HEK293 (cell line): ENCODE data around the gene SNUPN.

Source experiments
- BCL11A ChIP-seq: fragments of 450-650 bp; formaldehyde crosslinking; IDR thresholded peaks from 2 replicates; pipeline ENCODE4 v1.5.1; 2016; ENCODE audit warnings: low read depth, missing biosample characterization, missing genetic modification characterization
- EGR2 ChIP-seq: fragments of 450-650 bp; formaldehyde crosslinking; IDR thresholded peaks from 2 replicates; pipeline ENCODE4 v1.5.1; 2016; ENCODE audit warnings: low read depth, missing biosample characterization, missing genetic modification characterization
- HOXD13 ChIP-seq: sonication (generic); formaldehyde crosslinking; IDR thresholded peaks from 2 replicates; pipeline ENCODE4 v1.8.0; 2022; ENCODE audit warnings: missing genetic modification reagents, borderline replicate concordance
- IKZF3 ChIP-seq: fragments of 450-650 bp; IDR thresholded peaks from 2 replicates; pipeline ENCODE4 v1.5.0; 2018; ENCODE audit warnings: missing biosample characterization, mild to moderate bottlenecking, missing genetic modification characterization, moderate library complexity
- REPIN1 ChIP-seq: fragments of 450-650 bp; formaldehyde crosslinking; IDR thresholded peaks from 2 replicates; pipeline ENCODE4 v1.5.1; 2017; ENCODE audit warnings: missing biosample characterization, missing genetic modification characterization, low read depth
- TSHZ1 ChIP-seq: fragments of 450-650 bp; formaldehyde crosslinking; IDR thresholded peaks from 2 replicates; pipeline ENCODE4 v1.5.1; 2016; ENCODE audit warnings: missing biosample characterization, missing genetic modification characterization, borderline replicate concordance
- YY1 ChIP-seq: fragments of 450-650 bp; formaldehyde crosslinking; IDR thresholded peaks from 2 replicates; pipeline ENCODE4 v1.5.1; 2018; ENCODE audit warnings: missing biosample characterization, missing genetic modification characterization
- ZBTB26 ChIP-seq: fragments of 450-650 bp; formaldehyde crosslinking; optimal IDR thresholded peaks from 2 replicates; pipeline ENCODE3; 2016; ENCODE audit warnings: missing biosample characterization, mild to moderate bottlenecking, missing genetic modification characterization
- ZFHX2 ChIP-seq: fragments of 450-650 bp; formaldehyde crosslinking; conservative IDR thresholded peaks from 2 replicates; pipeline ENCODE4 v1.5.1; 2016; ENCODE audit warnings: missing biosample characterization, missing genetic modification characterization
- ZFP69B ChIP-seq: fragments of 450-650 bp; formaldehyde crosslinking; IDR thresholded peaks from 2 replicates; pipeline ENCODE4 v1.5.1; 2016; ENCODE audit warnings: missing biosample characterization, missing genetic modification characterization
- ZNF10 ChIP-seq: fragments of 450-650 bp; formaldehyde crosslinking; IDR thresholded peaks from 2 replicates; pipeline ENCODE4 v1.5.1; 2017; ENCODE audit warnings: missing biosample characterization, missing genetic modification characterization
- ZNF138 ChIP-seq: fragments of 450-650 bp; formaldehyde crosslinking; IDR thresholded peaks from 2 replicates; pipeline ENCODE4 v1.5.1; 2016; ENCODE audit warnings: missing biosample characterization, missing genetic modification characterization, borderline replicate concordance
- ZNF148 ChIP-seq: fragments of 450-650 bp; formaldehyde crosslinking; IDR thresholded peaks from 2 replicates; pipeline ENCODE4 v1.5.0; 2017; ENCODE audit warnings: missing biosample characterization, missing genetic modification characterization, borderline replicate concordance
- ZNF155 ChIP-seq: fragments of 450-650 bp; formaldehyde crosslinking; IDR thresholded peaks from 2 replicates; pipeline ENCODE4 v1.5.1; 2016; ENCODE audit warnings: missing biosample characterization, missing genetic modification characterization
- ZNF184 ChIP-seq: fragments of 450-650 bp; IDR thresholded peaks from 2 replicates; pipeline ENCODE4 v1.5.1; 2018; ENCODE audit warnings: missing biosample characterization, mild to moderate bottlenecking, missing genetic modification characterization
- ZNF211 ChIP-seq: fragments of 450-650 bp; formaldehyde crosslinking; IDR thresholded peaks from 2 replicates; pipeline ENCODE4 v1.5.1; 2016; ENCODE audit warnings: low read depth, missing biosample characterization, missing genetic modification characterization
- ZNF23 ChIP-seq: fragments of 450-650 bp; formaldehyde crosslinking; IDR thresholded peaks from 2 replicates; pipeline ENCODE4 v1.5.1; 2016; ENCODE audit warnings: missing biosample characterization, missing genetic modification characterization, borderline replicate concordance
- ZNF391 ChIP-seq: fragments of 450-650 bp; formaldehyde crosslinking; IDR thresholded peaks from 2 replicates; pipeline ENCODE4 v1.5.1; 2016; ENCODE audit warnings: low read depth, missing biosample characterization, missing genetic modification characterization, borderline replicate concordance
- ZNF473 ChIP-seq: fragments of 450-650 bp; formaldehyde crosslinking; IDR thresholded peaks from 2 replicates; pipeline ENCODE4 v1.5.1; 2017; ENCODE audit warnings: missing biosample characterization, missing genetic modification characterization
- ZNF48 ChIP-seq: fragments of 450-650 bp; formaldehyde crosslinking; IDR thresholded peaks from 2 replicates; pipeline ENCODE4 v1.5.1; 2016; ENCODE audit warnings: missing biosample characterization, missing genetic modification characterization
- ZNF561 ChIP-seq: fragments of 450-650 bp; IDR thresholded peaks from 2 replicates; pipeline ENCODE4 v1.5.1; 2018; ENCODE audit warnings: missing biosample characterization, missing genetic modification characterization, borderline replicate concordance
- ZNF610 ChIP-seq: fragments of 450-650 bp; formaldehyde crosslinking; IDR thresholded peaks from 2 replicates; pipeline ENCODE4 v1.5.1; 2016; ENCODE audit warnings: missing biosample characterization, missing genetic modification characterization, borderline replicate concordance
- ZNF639 ChIP-seq: fragments of 450-650 bp; formaldehyde crosslinking; IDR thresholded peaks from 2 replicates; pipeline ENCODE4 v1.5.1; 2016; ENCODE audit warnings: missing biosample characterization, missing genetic modification characterization
- ZNF654 ChIP-seq: fragments of 450-650 bp; formaldehyde crosslinking; IDR thresholded peaks from 2 replicates; pipeline ENCODE4 v1.5.1; 2016; ENCODE audit warnings: low read depth, missing biosample characterization, missing genetic modification characterization
- ZNF776 ChIP-seq: fragments of 450-650 bp; formaldehyde crosslinking; IDR thresholded peaks from 2 replicates; pipeline ENCODE4 v1.5.0; 2017; ENCODE audit warnings: missing biosample characterization, missing genetic modification characterization, borderline replicate concordance
- ZSCAN16 ChIP-seq: fragments of 450-650 bp; formaldehyde crosslinking; IDR thresholded peaks from 2 replicates; pipeline ENCODE4 v1.5.1; 2016; ENCODE audit warnings: missing biosample characterization, missing genetic modification characterization
- TF ChIP-seq, protein P1 (sequence below): fragments of 450-650 bp; formaldehyde crosslinking; IDR thresholded peaks from 2 replicates; pipeline ENCODE4 v1.5.1; 2016; ENCODE audit warnings: missing biosample characterization, missing genetic modification characterization
- TF ChIP-seq, protein P2 (sequence below): fragments of 450-650 bp; formaldehyde crosslinking; IDR thresholded peaks from 2 replicates; pipeline ENCODE4 v1.5.1; 2017; ENCODE audit warnings: missing biosample characterization, missing genetic modification characterization

The SNUPN gene

GRCh38 chr15:75648156-75649000 is 22.9 kb upstream of the SNUPN start (continued):
- TF ChIP-seq, protein P1, sequence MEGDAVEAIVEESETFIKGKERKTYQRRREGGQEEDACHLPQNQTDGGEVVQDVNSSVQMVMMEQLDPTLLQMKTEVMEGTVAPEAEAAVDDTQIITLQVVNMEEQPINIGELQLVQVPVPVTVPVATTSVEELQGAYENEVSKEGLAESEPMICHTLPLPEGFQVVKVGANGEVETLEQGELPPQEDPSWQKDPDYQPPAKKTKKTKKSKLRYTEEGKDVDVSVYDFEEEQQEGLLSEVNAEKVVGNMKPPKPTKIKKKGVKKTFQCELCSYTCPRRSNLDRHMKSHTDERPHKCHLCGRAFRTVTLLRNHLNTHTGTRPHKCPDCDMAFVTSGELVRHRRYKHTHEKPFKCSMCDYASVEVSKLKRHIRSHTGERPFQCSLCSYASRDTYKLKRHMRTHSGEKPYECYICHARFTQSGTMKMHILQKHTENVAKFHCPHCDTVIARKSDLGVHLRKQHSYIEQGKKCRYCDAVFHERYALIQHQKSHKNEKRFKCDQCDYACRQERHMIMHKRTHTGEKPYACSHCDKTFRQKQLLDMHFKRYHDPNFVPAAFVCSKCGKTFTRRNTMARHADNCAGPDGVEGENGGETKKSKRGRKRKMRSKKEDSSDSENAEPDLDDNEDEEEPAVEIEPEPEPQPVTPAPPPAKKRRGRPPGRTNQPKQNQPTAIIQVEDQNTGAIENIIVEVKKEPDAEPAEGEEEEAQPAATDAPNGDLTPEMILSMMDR (tag by site-specific recombination): 0 out of 2 replicates have a peak, but pooled peaks have one; percentile 5
- no peak for TF ChIP-seq REPIN1 (tag by site-specific recombination)
- no peak for TF ChIP-seq ZNF23
- 0 out of 2 replicates have a peak, but pooled peaks have one; percentile 8 for TF ChIP-seq ZSCAN16 (tag by site-specific recombination)
- TF ChIP-seq ZNF561 (tag by site-specific recombination): no peak
- no peak for TF ChIP-seq ZNF155
- TF ChIP-seq BCL11A (tag by site-specific recombination): no peak
- TF ChIP-seq ZBTB26 (tag by site-specific recombination): no peak
- TF ChIP-seq HOXD13 (CRISPR knock-in tag): no peak
- no peak for TF ChIP-seq ZNF148 (tag by site-specific recombination)
- TF ChIP-seq ZNF776 (tag by site-specific recombination): no peak
- TF ChIP-seq ZNF473 (tag by site-specific recombination): no peak
- no peak for TF ChIP-seq ZNF184 (tag by site-specific recombination)
- TF ChIP-seq ZNF610: no peak
- TF ChIP-seq ZFP69B: no peak
- no peak for TF ChIP-seq ZNF654
- TF ChIP-seq TSHZ1 (tag by site-specific recombination): no peak
- TF ChIP-seq ZNF10 (tag by site-specific recombination): 0 out of 2 replicates have a peak, but pooled peaks have one; percentile 6
- no peak for TF ChIP-seq ZNF48 (tag by site-specific recombination)
- TF ChIP-seq ZNF639 (tag by site-specific recombination): no peak
- TF ChIP-seq EGR2 (tag by site-specific recombination): no peak
- no peak for TF ChIP-seq ZNF138
- TF ChIP-seq, protein P2, sequence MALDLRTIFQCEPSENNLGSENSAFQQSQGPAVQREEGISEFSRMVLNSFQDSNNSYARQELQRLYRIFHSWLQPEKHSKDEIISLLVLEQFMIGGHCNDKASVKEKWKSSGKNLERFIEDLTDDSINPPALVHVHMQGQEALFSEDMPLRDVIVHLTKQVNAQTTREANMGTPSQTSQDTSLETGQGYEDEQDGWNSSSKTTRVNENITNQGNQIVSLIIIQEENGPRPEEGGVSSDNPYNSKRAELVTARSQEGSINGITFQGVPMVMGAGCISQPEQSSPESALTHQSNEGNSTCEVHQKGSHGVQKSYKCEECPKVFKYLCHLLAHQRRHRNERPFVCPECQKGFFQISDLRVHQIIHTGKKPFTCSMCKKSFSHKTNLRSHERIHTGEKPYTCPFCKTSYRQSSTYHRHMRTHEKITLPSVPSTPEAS (tag by site-specific recombination): no peak
- TF ChIP-seq YY1 (tag by site-specific recombination): no peak
- TF ChIP-seq ZFHX2 (tag by site-specific recombination): no peak
- 0 out of 2 replicates have a peak, but pooled peaks have one; percentile 45 for TF ChIP-seq IKZF3 (tag by site-specific recombination)
- TF ChIP-seq ZNF391 (tag by site-specific recombination): no peak
- no peak for TF ChIP-seq ZNF211 (tag by site-specific recombination)
